Measurements from ENCODE around the gene PCDHGA8. TPM values are rescaled to one million over a fixed set of nuclear protein-coding genes. Genes with fewer than 3 reads are reported as not detected.
"Not testable (repeated sequence)": the region's sequence is repeated elsewhere in the genome, so short reads cannot be mapped to it uniquely, and the experiment has no call there.

The PCDHGA8 gene
- total RNA-seq, result 1.5 TPM
- long read RNA-seq, full-length matches to known transcripts, result 1 of 1 reads
- long read RNA-seq, partial matches to known transcripts, result 0 of 1 reads
- long read RNA-seq, other reads (novel, unspliced or antisense), result 0 of 1 reads

- Histone ChIP-seq H3K4me3 (no peak within 1 kb of the TSS), H3K27me3 (ENCODE audit: low read depth) (peaks cover 48% of the 10 kb centered on the region), H3K9me3 (peaks cover 77% of the 10 kb centered on the region), H3K36me3 (no peaks in the 10 kb centered on the region), H3K27ac (no peak within 1 kb of the TSS), H3K4me1 (no peaks in the 10 kb centered on the region)
- ATAC-seq (no peak), DNase-seq (no peak)
- intact Hi-C loops (cut with DNase I), result no loop called here
- TF ChIP-seq, protein P1, sequence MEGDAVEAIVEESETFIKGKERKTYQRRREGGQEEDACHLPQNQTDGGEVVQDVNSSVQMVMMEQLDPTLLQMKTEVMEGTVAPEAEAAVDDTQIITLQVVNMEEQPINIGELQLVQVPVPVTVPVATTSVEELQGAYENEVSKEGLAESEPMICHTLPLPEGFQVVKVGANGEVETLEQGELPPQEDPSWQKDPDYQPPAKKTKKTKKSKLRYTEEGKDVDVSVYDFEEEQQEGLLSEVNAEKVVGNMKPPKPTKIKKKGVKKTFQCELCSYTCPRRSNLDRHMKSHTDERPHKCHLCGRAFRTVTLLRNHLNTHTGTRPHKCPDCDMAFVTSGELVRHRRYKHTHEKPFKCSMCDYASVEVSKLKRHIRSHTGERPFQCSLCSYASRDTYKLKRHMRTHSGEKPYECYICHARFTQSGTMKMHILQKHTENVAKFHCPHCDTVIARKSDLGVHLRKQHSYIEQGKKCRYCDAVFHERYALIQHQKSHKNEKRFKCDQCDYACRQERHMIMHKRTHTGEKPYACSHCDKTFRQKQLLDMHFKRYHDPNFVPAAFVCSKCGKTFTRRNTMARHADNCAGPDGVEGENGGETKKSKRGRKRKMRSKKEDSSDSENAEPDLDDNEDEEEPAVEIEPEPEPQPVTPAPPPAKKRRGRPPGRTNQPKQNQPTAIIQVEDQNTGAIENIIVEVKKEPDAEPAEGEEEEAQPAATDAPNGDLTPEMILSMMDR (IDR thresholded peaks at IDR 0.05), result no peak
Observed at GRCh38 chr5:141392429-141393198, at the start of gene PCDHGA8. PCDHGA8 (plus strand) TSS chr5:141392633; CDS start chr5:141392814, 181 bp downstream.

DNA sequence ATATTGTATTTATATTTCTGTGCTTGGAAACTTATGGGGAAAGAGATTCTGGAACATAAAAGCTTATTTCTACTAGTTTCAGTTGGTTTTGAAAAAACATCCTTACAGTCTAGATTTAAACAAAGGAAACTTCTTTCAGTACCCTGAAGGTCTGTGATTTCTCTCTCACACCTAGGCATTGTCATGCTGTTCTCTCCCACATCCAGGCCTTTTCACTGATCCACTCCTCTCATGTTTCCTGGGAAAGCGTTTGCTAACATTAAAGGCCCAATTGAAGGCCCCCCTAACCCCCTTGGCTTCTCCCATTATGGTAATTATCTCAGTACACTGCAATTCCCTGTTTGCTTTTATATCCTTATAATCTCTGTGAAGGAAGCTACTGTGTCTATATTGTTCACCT, 49.7 kb upstream of the PCDHGA8 start:
- TF ChIP-seq, protein P1 (IDR thresholded peaks at IDR 0.05), result no peak
- intact Hi-C loops (cut with DNase I), result no loop called here
- H3K4me1 ChIP-seq, result no peaks in the 10 kb centered on the region
- peaks cover 3% of the 10 kb centered on the region for H3K27me3 ChIP-seq (ENCODE audit: low read depth)
- H3K9me3 ChIP-seq, result peaks cover 64% of the 10 kb centered on the region
- ATAC-seq (no peak), DNase-seq (no peak)
- no peak overlapping the region for H3K4me3 ChIP-seq
- H3K27ac ChIP-seq, result no peak overlapping the region
- H3K36me3 ChIP-seq, result no peaks in the 10 kb centered on the region

DNA sequence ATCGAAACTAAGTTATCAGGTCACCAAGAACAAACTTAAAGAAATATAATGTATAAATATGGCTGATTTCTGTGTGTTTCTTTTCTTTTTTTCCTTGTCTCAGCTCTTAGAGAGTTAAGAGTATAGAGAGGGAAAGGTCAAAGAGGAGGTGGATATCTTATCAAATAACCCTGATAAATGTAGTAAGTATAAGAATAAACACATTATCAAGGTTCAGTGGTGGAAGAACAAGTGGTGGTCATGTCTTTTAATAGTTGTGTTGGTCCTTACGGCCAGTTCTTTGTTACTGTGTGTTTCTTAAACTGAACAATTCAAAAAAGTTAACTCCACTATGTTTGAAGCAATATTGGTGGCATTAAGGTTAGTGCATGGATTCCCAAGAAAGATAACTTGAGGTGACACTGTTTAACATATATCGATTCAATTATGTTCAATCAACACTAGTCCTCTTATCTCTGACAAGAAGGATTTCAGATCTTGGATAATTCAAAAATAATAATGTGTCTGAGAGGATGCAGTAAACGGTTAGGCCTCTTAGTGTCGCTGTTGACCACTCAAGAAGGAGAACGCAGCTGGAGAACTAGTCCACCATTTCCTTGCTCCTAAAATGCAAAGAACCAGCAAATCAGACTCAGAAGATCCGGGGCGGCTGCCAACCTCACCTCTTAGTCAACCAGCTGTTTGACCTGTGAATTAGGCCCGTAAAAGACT, 49.0 kb upstream of the PCDHGA8 start, which contains the start of gene PCDHGA3:
Gene PCDHGA3, plus strand, starts transcription at position 588 of the 711 bp plus-strand sequence. CDS start 205 bp downstream, outside the sequence.
- ATAC-seq (no peak), DNase-seq (no peak)
- peak within 1 kb of the TSS; percentile 22 for H3K4me3 ChIP-seq

DNA sequence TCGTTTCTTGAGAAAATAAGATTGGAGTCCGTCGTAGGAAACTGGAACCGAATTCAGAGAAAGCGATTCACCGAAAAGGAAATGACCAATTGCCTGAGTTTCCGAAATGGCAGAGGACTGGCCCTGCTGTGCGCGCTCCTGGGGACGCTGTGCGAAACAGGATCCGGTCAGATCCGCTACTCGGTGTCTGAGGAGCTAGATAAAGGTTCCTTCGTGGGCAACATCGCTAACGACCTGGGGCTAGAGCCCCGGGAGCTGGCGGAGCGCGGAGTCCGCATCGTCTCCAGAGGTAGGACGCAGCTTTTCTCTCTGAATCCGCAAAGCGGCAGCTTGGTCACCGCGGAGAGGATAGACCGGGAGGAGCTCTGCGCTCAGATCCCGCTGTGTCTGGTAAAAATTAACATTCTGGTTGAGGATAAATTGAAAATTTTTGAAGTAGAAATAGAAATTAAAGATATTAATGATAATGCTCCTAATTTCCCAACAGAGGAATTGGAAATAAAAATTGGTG, 48.4 kb upstream of the PCDHGA8 start:
- Histone ChIP-seq H3K27me3 (ENCODE audit: low read depth) (peaks cover 6% of the 10 kb centered on the region), H3K4me3 (peak overlapping the region; percentile 22), H3K9me3 (peaks cover 59% of the 10 kb centered on the region), H3K36me3 (no peaks in the 10 kb centered on the region), H3K4me1 (no peaks in the 10 kb centered on the region), H3K27ac (no peak overlapping the region)
- intact Hi-C loops (cut with DNase I), result no loop called here
- ATAC-seq (no peak), DNase-seq (no peak)
- TF ChIP-seq, protein P1 (IDR thresholded peaks at IDR 0.05), result no peak

More for the DNA sequence above, 49.0 kb upstream of the PCDHGA8 start, which contains the start of gene PCDHGA3:
- no peaks in the 10 kb centered on the region for H3K4me1 ChIP-seq
- H3K36me3 ChIP-seq, result no peaks in the 10 kb centered on the region
- no peaks in the 10 kb centered on the region for H3K27me3 ChIP-seq (ENCODE audit: low read depth)
- H3K27ac ChIP-seq, result no peak within 1 kb of the TSS
- peaks cover 59% of the 10 kb centered on the region for H3K9me3 ChIP-seq
- intact Hi-C loops (cut with DNase I), result no loop called here
- TF ChIP-seq, protein P1 (IDR thresholded peaks at IDR 0.05), result peak; percentile 22

DNA sequence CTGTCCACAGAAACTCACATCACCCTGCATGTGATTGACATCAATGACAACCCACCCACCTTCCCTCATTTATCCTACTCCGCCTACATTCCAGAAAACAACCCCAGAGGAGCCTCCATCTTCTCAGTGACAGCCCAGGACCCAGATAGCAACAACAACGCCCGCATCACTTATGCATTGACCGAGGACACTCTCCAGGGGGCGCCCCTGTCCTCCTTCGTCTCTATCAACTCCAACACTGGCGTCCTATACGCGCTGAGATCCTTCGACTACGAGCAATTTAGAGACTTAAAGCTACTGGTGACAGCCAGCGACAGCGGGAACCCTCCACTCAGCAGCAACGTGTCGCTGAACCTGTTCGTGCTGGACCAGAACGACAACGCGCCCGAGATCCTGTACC, 47.1 kb upstream of the PCDHGA8 start:
- H3K27me3 ChIP-seq (ENCODE audit: low read depth), result peaks cover 7% of the 10 kb centered on the region
- no peak for ATAC-seq

GRCh38 chr5:141346017-141346416, 46.4 kb upstream of the PCDHGA8 start:
- ATAC-seq; H3K27me3 ChIP-seq (ENCODE audit: low read depth); H3K4me3 ChIP-seq; H3K36me3 ChIP-seq; H3K4me1 ChIP-seq; H3K27ac ChIP-seq; intact Hi-C loops (cut with DNase I); DNase-seq: not testable (repeated sequence)
- peaks cover 58% of the 10 kb centered on the region for H3K9me3 ChIP-seq

More for the DNA sequence above, 47.1 kb upstream of the PCDHGA8 start:
- no peak overlapping the region for H3K4me3 ChIP-seq
- no peaks in the 10 kb centered on the region for H3K36me3 ChIP-seq
- no peak for DNase-seq
- H3K4me1 ChIP-seq, result no peaks in the 10 kb centered on the region
- H3K9me3 ChIP-seq, result peaks cover 56% of the 10 kb centered on the region
- no peak overlapping the region for H3K27ac ChIP-seq
- intact Hi-C loops (cut with DNase I), result no loop called here
- TF ChIP-seq, protein P1 (IDR thresholded peaks at IDR 0.05), result no peak
